DMS153 (cell line): ENCODE results near the gene PPP1R1B.
A peak's percentile ranks its signal among the peaks of the same experiment; 100 is the strongest.

ENCODE experiments used
- DNase-seq: peaks from one replicate; lab custom pipeline; 2025; lab: John Stamatoyannopoulos, UW

PPP1R1B gene

GRCh38 chr17:39633570-39634183, 6.9 kb downstream of the PPP1R1B start:
- DNase-seq: no peak

GRCh38 chr17:39634384-39634871, 7.7 kb downstream of the PPP1R1B start:
- peak; percentile 23 for DNase-seq

GRCh38 chr17:39635614-39636176, 8.9 kb downstream of the PPP1R1B start:
- no peak for DNase-seq

GRCh38 chr17:39636587-39636926, 9.8 kb downstream of the PPP1R1B start:
- DNase-seq: no peak

GRCh38 chr17:39636927-39637736, 10.4 kb downstream of the PPP1R1B start, which contains the start of gene STARD3:
Gene STARD3 (plus strand): TSS chr17:39637144. CDS start chr17:39653532, 16,388 bp downstream.
- peak; percentile 44 for DNase-seq

- DNase-seq: no peak
These were observed 11.6 kb downstream of the PPP1R1B start for GRCh38 chr17:39638317-39638716.

- no peak for DNase-seq
These were observed 12.3 kb downstream of the PPP1R1B start for GRCh38 chr17:39639043-39639442.

GRCh38 chr17:39639566-39640458, 13.1 kb downstream of the PPP1R1B start:
- DNase-seq: no peak

- no peak for DNase-seq
These were observed 13.9 kb downstream of the PPP1R1B start for GRCh38 chr17:39640591-39641031.

GRCh38 chr17:39641097-39641496, 14.3 kb downstream of the PPP1R1B start:
- DNase-seq: no peak

- DNase-seq: no peak
These were observed 15.1 kb downstream of the PPP1R1B start for GRCh38 chr17:39641883-39642282.

- DNase-seq: no peak
These were observed 15.7 kb downstream of the PPP1R1B start for GRCh38 chr17:39642291-39643074.

GRCh38 chr17:39643271-39643670, 16.5 kb downstream of the PPP1R1B start:
- no peak for DNase-seq

GRCh38 chr17:39647256-39647655, 20.5 kb downstream of the PPP1R1B start:
- DNase-seq: no peak

- no peak for DNase-seq
These were observed 22.0 kb downstream of the PPP1R1B start for GRCh38 chr17:39648616-39649366.

GRCh38 chr17:39650121-39650579, 23.4 kb downstream of the PPP1R1B start:
- no peak for DNase-seq

- DNase-seq: no peak
These were observed 25.3 kb downstream of the PPP1R1B start for GRCh38 chr17:39651923-39652586.

GRCh38 chr17:39652587-39653315, 26.0 kb downstream of the PPP1R1B start:
- no peak for DNase-seq

- no peak for DNase-seq
These were observed 26.5 kb downstream of the PPP1R1B start for GRCh38 chr17:39653316-39653661.
